ENCODE measurements around the gene EEF1A2.

The EEF1A2 gene

DNA sequence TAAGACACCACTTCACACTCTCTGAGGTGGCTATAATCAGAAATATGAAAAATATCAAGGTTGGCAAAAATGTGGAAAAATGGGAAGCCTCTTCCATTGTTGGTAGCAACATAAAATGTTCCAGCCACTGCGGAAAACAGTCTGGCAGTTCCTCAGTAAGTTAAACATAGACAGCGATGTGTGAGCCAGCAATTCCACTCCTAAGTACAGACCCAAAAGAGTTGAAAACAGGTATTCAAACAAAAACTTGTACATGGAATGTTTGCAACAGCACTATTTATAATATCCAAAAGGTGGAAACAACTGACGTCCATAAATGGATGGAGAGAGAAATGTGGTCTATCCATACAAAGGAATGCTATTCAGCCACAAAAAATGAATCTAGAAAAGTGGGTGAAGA lies 14.3 kb upstream of the EEF1A2 start:
- TF ChIP-seq CTCF (IDR thresholded peaks at IDR 0.05; ENCODE audit: low read depth, low read length), result no peak
- H3K4me3 ChIP-seq (replicated peaks in 1 of 2; ENCODE audit: low read depth in 2 of 2, low read length in 2 of 2), result no peak overlapping the region
- DNase-seq (ENCODE audit: low read depth in 2 of 2), result no peak

DNA sequence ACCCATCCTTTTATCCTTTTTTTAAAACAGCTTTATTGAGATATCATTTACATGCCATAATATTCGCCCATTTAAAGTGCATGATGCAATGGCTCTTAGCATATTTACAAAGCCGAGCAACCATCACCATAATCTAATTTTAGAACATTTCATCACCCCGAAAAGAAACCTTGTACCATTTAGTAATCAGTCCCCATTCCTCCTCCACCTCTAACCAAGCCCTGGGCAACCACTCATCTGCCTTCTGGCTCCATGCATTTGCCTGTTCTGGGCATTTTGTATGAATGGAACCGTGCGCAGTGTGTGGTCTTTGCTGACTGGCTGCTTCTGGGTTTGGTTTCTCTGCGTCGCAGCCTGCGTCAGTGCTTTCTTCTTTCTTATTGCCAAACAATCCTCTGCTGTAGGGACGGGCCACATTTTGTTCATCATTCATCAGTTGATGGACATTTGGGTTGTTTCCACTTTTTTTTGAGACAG lies 10.2 kb upstream of the EEF1A2 start:
- DNase-seq (ENCODE audit: low read depth in 2 of 2), result no peak
- TF ChIP-seq CTCF (IDR thresholded peaks at IDR 0.05; ENCODE audit: low read depth, low read length), result no peak
- no peak overlapping the region for H3K4me3 ChIP-seq (replicated peaks in 1 of 2; ENCODE audit: low read depth in 2 of 2, low read length in 2 of 2)

DNA sequence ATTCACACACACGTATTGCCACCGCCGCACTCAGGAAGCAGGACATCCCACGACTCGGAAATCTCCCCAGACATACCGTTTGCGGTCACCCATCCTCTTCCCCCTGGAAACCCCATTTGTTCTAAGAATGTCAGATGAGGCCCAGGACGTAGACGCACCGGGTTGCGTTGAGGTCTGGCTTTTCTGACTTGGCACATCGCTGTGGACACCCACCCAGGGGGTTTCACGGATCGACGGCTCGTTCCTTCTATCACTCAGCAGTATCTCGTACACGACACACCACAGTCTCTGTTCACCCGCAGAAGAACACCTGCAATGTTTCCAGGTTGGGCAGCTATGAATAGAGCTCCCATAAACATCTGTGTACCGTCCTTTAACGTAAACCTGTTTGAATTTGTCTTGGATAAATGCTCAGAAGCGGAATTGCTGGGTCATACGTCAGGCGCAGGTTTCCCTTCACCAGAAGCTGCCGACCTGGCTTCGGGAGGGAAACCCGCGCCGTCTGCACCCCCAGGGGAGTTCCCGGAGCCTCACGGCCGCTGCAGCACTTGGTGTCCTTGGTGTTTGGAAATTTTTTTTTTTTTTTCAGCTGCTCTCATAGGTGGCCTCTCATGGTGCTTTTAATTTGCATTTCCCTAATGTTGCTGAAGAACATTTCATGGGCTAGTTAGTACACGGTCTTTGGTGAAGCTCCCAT lies 9.3 kb upstream of the EEF1A2 start:
- no peak overlapping the region for H3K4me3 ChIP-seq (replicated peaks in 1 of 2; ENCODE audit: low read depth in 2 of 2, low read length in 2 of 2)
- no peak for DNase-seq (ENCODE audit: low read depth in 2 of 2)
- no peak for TF ChIP-seq CTCF (IDR thresholded peaks at IDR 0.05; ENCODE audit: low read depth, low read length)

DNA sequence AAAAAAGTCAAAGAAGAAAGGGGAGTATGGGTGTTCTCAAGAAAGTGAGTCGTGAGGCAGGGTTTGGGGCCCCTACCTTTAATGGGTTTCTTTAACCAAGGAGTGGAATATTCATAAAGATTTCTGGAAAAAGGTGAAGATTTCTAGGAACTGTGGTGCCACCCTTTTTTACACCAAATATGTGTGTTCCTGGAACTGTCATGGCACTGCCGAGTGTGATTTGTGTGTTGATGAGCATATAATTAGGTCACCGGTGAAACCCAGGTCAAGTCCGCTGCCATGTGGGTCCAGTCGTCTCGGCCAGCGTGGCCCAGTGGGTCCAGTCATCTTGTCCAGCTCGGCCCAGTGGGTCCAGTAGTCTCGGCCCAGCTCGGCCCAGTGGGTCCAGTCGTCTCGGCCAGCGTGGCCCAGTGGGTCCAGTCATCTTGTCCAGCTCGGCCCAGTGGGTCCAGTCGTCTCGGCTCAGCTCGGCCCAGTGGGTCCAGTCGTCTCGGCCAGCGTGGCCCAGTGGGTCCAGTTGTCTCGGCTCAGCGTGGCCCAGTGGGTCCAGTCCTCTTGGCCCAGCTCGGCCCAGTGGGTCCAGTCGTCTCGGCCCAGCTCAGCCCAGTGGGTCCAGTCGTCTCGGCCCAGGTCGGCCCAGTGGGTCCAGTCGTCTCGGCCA lies 8.3 kb upstream of the EEF1A2 start:
- no peak for DNase-seq (ENCODE audit: low read depth in 2 of 2)
- TF ChIP-seq CTCF (IDR thresholded peaks at IDR 0.05; ENCODE audit: low read depth, low read length), result no peak

GRCh38 chr20:63505723-63506122 lies 6.8 kb upstream of the EEF1A2 start:
- TF ChIP-seq CTCF (IDR thresholded peaks at IDR 0.05; ENCODE audit: low read depth, low read length), result no peak
- DNase-seq (ENCODE audit: low read depth in 2 of 2), result no peak
- H3K4me3 ChIP-seq (replicated peaks in 1 of 2; ENCODE audit: low read depth in 2 of 2, low read length in 2 of 2), result no peak overlapping the region

More for the DNA sequence above, 8.3 kb upstream of the EEF1A2 start:
- no peak overlapping the region for H3K4me3 ChIP-seq (replicated peaks in 1 of 2; ENCODE audit: low read depth in 2 of 2, low read length in 2 of 2)

DNA sequence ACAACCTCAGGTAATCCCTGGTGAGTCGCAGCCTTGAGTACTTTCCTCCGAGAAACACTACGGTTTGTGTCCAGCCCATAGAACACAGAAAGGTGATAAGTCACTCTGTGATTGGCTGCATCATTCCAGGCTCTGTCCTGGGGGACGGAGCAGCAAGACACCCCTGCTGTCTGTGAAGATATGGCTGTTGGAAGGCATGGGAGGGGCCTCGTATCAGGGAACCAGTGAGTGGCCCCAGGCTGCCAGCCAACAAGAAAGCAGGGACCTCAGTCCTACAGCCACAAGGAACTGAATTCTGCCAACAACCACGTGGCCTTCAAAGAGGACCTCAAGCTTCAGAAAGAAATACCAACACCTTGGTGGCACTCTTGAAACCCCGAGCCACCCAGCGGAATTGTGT lies 6.4 kb upstream of the EEF1A2 start:
- no peak for DNase-seq (ENCODE audit: low read depth in 2 of 2)
- no peak overlapping the region for H3K4me3 ChIP-seq (replicated peaks in 1 of 2; ENCODE audit: low read depth in 2 of 2, low read length in 2 of 2)
- TF ChIP-seq CTCF (IDR thresholded peaks at IDR 0.05; ENCODE audit: low read depth, low read length), result no peak

Data from cardiac fibroblast (primary cell).